ENCODE measurements around the gene LAIR1.

GRCh38 chr19:54380897-54381296 lies 16.2 kb upstream of the LAIR1 start:
- no peak for TF ChIP-seq CTCF (IDR thresholded peaks at IDR 0.05)
- TF ChIP-seq POLR2A (IDR thresholded peaks at IDR 0.05), result no peak
- TF ChIP-seq EP300 (IDR thresholded peaks at IDR 0.05; ENCODE audit: low read depth), result no peak
